Activated CD8-positive, alpha-beta memory T cell treated with anti-CD3 and anti-CD28 coated beads for 1 hour (primary cell): ENCODE measurements around the gene CIDEB.

Experiments
- DNase-seq, 2 donors: peaks; one replicate each; pipeline ENCODE4 v3.0.0-alpha.2; 2020; ENCODE audit warnings: low read depth in 1 of 2; ENCODE audit errors: extremely low read depth in 1 of 2

CIDEB gene

GRCh38 chr14:24270537-24271133, 37.1 kb downstream of the CIDEB start:
- peak in 1 of 2 donors; percentile 3 for DNase-seq

- no peak for DNase-seq
Measured at GRCh38 chr14:24269910-24270536, 37.8 kb downstream of the CIDEB start.

- DNase-seq, result no peak
Measured at GRCh38 chr14:24269368-24269767, 38.4 kb downstream of the CIDEB start.

GRCh38 chr14:24268225-24268624, 39.6 kb downstream of the CIDEB start:
- DNase-seq, result no peak

GRCh38 chr14:24267516-24267915, 40.3 kb downstream of the CIDEB start:
- no peak for DNase-seq

GRCh38 chr14:24266344-24267244, 41.2 kb downstream of the CIDEB start:
- DNase-seq, result no peak

- DNase-seq, result no peak
Measured at GRCh38 chr14:24264298-24264697, 43.5 kb downstream of the CIDEB start.

GRCh38 chr14:24263848-24264247, 43.9 kb downstream of the CIDEB start:
- DNase-seq, result no peak

GRCh38 chr14:24262821-24263733, 44.7 kb downstream of the CIDEB start, which contains the start of gene TGM1:
Gene TGM1 (minus strand): TSS chr14:24263177. CDS start chr14:24262352, 825 bp downstream.
- DNase-seq, result no peak

GRCh38 chr14:24261969-24262327, 45.8 kb downstream of the CIDEB start:
- no peak for DNase-seq

- no peak for DNase-seq
Measured at GRCh38 chr14:24261256-24261968, 46.4 kb downstream of the CIDEB start.

- DNase-seq, result no peak
Measured at GRCh38 chr14:24260780-24261157, 47.0 kb downstream of the CIDEB start.

GRCh38 chr14:24260026-24260779, 47.6 kb downstream of the CIDEB start:
- DNase-seq, result no peak

GRCh38 chr14:24259282-24260025, 48.3 kb downstream of the CIDEB start:
- DNase-seq, result no peak

GRCh38 chr14:24258548-24259265, 49.1 kb downstream of the CIDEB start:
- DNase-seq, result no peak

GRCh38 chr14:24258119-24258518, 49.7 kb downstream of the CIDEB start:
- no peak for DNase-seq

GRCh38 chr14:24256960-24257359, 50.8 kb downstream of the CIDEB start:
- DNase-seq, result no peak
